Endothelial cell (in vitro differentiated cells): ENCODE measurements around the gene POLR2E. TPM values are rescaled to one million over a fixed set of nuclear protein-coding genes. Genes with fewer than 3 reads are reported as not detected.

Experiments
- DNase-seq: peaks from one replicate; pipeline ENCODE4 v3.0.0; 2021; ENCODE audit warnings: low spot score
- H3K27ac Mint-ChIP-seq: one replicate; pipeline ENCODE4 v1.8.0; 2021; ENCODE audit warnings: mixed read lengths, inconsistent platforms; ENCODE audit not compliant: unreplicated experiment
- H3K27me3 Mint-ChIP-seq: one replicate; pipeline ENCODE4 v1.8.0; 2021; ENCODE audit warnings: mild to moderate bottlenecking, moderate library complexity, mixed read lengths, inconsistent platforms; ENCODE audit not compliant: unreplicated experiment
- H3K36me3 Mint-ChIP-seq: one replicate; pipeline ENCODE4 v1.8.0; 2021; ENCODE audit warnings: mild to moderate bottlenecking, low read depth, mixed read lengths, inconsistent platforms; ENCODE audit not compliant: unreplicated experiment
- H3K4me1 Mint-ChIP-seq: one replicate; pipeline ENCODE4 v1.8.0; 2021; ENCODE audit warnings: mild to moderate bottlenecking, mixed read lengths, inconsistent platforms; ENCODE audit not compliant: unreplicated experiment
- H3K4me3 Mint-ChIP-seq: one replicate; pipeline ENCODE4 v1.8.0; 2021; ENCODE audit warnings: mild to moderate bottlenecking, mixed read lengths, inconsistent platforms; ENCODE audit not compliant: unreplicated experiment
- H3K9me3 Mint-ChIP-seq: one replicate; pipeline ENCODE4 v1.8.0; 2021; ENCODE audit warnings: mixed read lengths, inconsistent platforms; ENCODE audit not compliant: unreplicated experiment
- total RNA-seq: library from RNA; stranded (reverse); fragmentation: NEBNext Ultra II Directional; extraction: Animal tissue kit (Norgen Biotek cat#: 25700); gene quantifications from one replicate; pipeline ENCODE4 v1.2.1, GENCODE V29; 2021; ENCODE audit not compliant: unreplicated experiment
- TF ChIP-seq, protein P1 (sequence below): fragments of 200-600 bp; sonication (generic); IDR thresholded peaks from one replicate; pipeline ENCODE4 v1.5.0; 2021; ENCODE audit warnings: antibody characterized with exemption; ENCODE audit not compliant: unreplicated experiment

The POLR2E gene
- total RNA-seq, 1 donor from 2014 or later = 166 TPM

DNA sequence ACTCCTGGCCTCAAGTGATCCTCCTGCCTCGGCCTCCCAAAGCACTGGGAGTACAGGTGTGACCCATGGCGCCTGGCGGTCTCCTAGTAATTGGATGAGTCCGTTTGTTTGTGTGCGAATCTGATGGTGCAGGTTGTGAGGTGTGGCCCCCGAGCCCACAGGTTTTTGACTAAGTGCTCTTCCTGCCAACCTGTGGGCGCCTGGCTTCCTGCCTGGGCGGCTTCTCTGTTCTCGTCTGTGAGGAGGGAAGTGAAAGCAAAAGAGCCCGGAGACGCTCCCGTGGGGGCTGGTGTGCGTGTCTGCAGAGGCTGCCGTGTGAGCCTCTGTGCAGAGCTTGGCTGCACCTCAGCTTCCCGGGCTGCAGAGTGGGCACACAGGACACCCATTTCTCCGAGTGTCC lies 18.2 kb downstream of the POLR2E start:
- H3K36me3 Mint-ChIP-seq = peaks cover 5% of the 10 kb centered on the region
- no peaks in the 10 kb centered on the region for H3K4me1 Mint-ChIP-seq
- H3K27ac Mint-ChIP-seq = no peak overlapping the region
- no peak for DNase-seq
- no peaks in the 10 kb centered on the region for H3K9me3 Mint-ChIP-seq
- H3K4me3 Mint-ChIP-seq = no peak overlapping the region
- peaks cover 12% of the 10 kb centered on the region for H3K27me3 Mint-ChIP-seq
- TF ChIP-seq, protein P1, sequence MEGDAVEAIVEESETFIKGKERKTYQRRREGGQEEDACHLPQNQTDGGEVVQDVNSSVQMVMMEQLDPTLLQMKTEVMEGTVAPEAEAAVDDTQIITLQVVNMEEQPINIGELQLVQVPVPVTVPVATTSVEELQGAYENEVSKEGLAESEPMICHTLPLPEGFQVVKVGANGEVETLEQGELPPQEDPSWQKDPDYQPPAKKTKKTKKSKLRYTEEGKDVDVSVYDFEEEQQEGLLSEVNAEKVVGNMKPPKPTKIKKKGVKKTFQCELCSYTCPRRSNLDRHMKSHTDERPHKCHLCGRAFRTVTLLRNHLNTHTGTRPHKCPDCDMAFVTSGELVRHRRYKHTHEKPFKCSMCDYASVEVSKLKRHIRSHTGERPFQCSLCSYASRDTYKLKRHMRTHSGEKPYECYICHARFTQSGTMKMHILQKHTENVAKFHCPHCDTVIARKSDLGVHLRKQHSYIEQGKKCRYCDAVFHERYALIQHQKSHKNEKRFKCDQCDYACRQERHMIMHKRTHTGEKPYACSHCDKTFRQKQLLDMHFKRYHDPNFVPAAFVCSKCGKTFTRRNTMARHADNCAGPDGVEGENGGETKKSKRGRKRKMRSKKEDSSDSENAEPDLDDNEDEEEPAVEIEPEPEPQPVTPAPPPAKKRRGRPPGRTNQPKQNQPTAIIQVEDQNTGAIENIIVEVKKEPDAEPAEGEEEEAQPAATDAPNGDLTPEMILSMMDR = no peak

DNA sequence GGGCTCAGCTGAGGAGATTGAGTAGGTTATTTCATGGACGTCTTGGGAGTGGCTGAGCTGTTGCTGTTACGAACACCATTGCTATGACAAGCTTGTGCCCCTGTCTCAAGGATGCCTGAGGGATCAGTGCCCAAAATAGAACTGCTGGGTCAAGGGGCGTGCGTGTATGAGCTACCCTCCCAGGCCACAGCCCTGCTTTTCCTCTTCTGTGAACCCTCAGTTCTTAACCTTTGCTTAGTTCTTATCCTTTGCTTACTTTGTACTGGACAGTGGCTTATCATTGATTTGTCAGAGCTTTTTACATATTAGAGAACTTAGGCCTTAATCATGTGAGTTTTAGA lies 19.2 kb downstream of the POLR2E start:
- H3K27me3 Mint-ChIP-seq = peaks cover 16% of the 10 kb centered on the region
- H3K36me3 Mint-ChIP-seq = peaks cover 5% of the 10 kb centered on the region
- TF ChIP-seq, protein P1 = no peak
- H3K27ac Mint-ChIP-seq = peak overlapping the region; percentile 45
- peaks cover 3% of the 10 kb centered on the region for H3K4me1 Mint-ChIP-seq
- H3K4me3 Mint-ChIP-seq = no peak overlapping the region
- H3K9me3 Mint-ChIP-seq = no peaks in the 10 kb centered on the region
- no peak for DNase-seq

DNA sequence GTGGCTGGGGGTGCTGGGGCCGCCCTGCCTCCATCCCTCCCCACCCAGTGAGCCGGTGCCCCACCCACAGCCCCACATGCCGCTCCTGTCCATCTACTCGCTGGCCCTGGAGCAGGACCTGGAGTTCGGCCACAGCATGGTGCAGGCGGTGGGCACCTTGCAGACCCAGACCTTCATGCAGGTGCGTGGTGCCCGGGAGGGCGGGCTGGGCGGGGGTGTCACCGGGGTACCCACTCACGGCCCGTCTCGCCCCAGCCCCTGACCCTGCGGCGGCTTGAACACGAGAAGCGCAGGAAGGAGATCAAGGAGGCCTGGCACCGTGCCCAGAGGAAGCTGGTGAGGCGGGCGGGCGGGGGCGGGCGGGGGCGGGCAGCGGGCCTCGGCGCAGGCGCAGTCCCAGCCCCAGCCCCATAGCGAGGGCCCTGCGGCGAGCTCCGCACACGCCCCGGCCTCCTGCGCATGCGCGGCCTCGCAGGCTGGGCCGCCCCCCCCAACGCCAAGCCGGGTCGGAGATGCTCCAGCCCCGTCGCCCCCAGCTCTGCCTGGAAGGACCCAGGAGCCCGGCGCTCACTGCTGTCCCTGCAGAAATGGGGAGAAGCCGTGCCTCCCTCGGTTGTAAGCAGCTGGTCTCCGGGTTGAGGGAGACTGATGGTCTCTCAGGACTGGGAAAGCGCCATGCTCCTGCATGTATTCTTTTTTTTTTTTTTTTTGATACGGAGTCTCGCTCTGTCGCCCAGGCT lies 20.5 kb downstream of the POLR2E start:
- Mint-ChIP-seq H3K9me3 (no peaks in the 10 kb centered on the region), H3K27ac (no peak overlapping the region), H3K4me1 (peaks cover 3% of the 10 kb centered on the region)

DNA sequence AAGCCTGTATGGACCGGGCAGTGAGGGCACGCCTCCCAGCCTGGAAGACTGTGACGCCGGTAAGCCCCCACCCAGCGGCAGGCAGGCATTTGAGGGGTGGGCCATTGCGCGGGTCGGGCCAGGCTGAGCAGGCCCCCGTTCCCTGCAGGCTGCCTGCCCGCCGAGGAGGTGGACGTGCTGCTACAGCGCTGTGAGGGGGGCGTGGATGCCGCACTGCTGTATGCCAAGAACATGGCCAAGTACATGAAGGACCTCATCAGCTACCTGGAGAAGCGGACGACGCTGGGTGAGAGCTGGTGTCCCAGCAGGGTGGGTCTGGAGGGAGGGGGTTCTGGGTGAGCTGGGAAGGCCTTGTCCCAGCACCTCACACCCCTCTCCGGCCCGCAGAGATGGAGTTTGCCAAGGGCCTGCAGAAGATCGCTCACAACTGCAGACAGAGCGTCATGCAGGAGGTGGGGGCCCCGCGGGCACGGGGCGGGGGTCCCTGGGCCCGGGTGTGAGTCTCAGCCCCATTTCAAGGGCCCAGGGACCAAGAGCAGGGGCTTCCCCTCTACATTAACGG lies 21.1 kb downstream of the POLR2E start:
- Mint-ChIP-seq H3K36me3 (peaks cover 5% of the 10 kb centered on the region), H3K9me3 (no peaks in the 10 kb centered on the region), H3K4me3 (no peak overlapping the region), H3K27ac (no peak overlapping the region), H3K27me3 (peaks cover 16% of the 10 kb centered on the region), H3K4me1 (peaks cover 5% of the 10 kb centered on the region)
- TF ChIP-seq, protein P1 = no peak
- DNase-seq = no peak

More for the DNA sequence above, 20.5 kb downstream of the POLR2E start:
- TF ChIP-seq, protein P1 = no peak
- peaks cover 5% of the 10 kb centered on the region for H3K36me3 Mint-ChIP-seq
- H3K27me3 Mint-ChIP-seq = peaks cover 16% of the 10 kb centered on the region
- DNase-seq = no peak
- H3K4me3 Mint-ChIP-seq = no peak overlapping the region
